Umbilical cord (tissue), 2 donors: ENCODE measurements around the gene CLIC1. TPM values are rescaled to one million over a fixed set of nuclear protein-coding genes. Genes with fewer than 3 reads are reported as not detected.

ENCODE experiments used
- DNase-seq: peaks from one replicate; pipeline ENCODE4 v3.0.0-alpha.2; 2015; ENCODE audit warnings: low spot score
- total RNA-seq: library from RNA; depleted of rRNA; stranded (reverse); fragments of >200 nt; gene quantifications from one replicate; pipeline ENCODE4 v1.2.3, GENCODE V29; 2014; ENCODE audit warnings: low replicate concordance; ENCODE audit not compliant: insufficient read depth

Gene CLIC1
- total RNA-seq: 203 TPM

GRCh38 chr6:31736021-31736767 lies at the start of gene CLIC1:
Gene CLIC1 (minus strand): TSS chr6:31736530. CDS start chr6:31736300, 230 bp downstream.
- peak; percentile 96 for DNase-seq

- no peak for DNase-seq
Observed at GRCh38 chr6:31785475-31785874, 49.1 kb upstream of the CLIC1 start.

GRCh38 chr6:31784098-31784925 lies 48.0 kb upstream of the CLIC1 start:
- DNase-seq: no peak

GRCh38 chr6:31782126-31782855 lies 46.0 kb upstream of the CLIC1 start:
- no peak for DNase-seq

- DNase-seq: no peak
Observed at GRCh38 chr6:31781244-31782125, 45.2 kb upstream of the CLIC1 start.

- DNase-seq: no peak
Observed at GRCh38 chr6:31780507-31781243, 44.3 kb upstream of the CLIC1 start.

GRCh38 chr6:31779908-31780307 lies 43.6 kb upstream of the CLIC1 start:
- DNase-seq: no peak

GRCh38 chr6:31778999-31779885 lies 42.9 kb upstream of the CLIC1 start:
- no peak for DNase-seq

GRCh38 chr6:31778193-31778592 lies 41.9 kb upstream of the CLIC1 start:
- DNase-seq: no peak

- DNase-seq: no peak
Observed at GRCh38 chr6:31777667-31778050, 41.3 kb upstream of the CLIC1 start.

GRCh38 chr6:31776989-31777666 lies 40.8 kb upstream of the CLIC1 start, which contains the start of gene VWA7:
Gene VWA7 (minus strand): TSS chr6:31777328. CDS start chr6:31776779, 549 bp downstream.
- DNase-seq: peak; percentile 60

- DNase-seq: no peak
Observed at GRCh38 chr6:31776485-31776988, 40.2 kb upstream of the CLIC1 start.

- DNase-seq: no peak
Observed at GRCh38 chr6:31775633-31776484, 39.5 kb upstream of the CLIC1 start.

GRCh38 chr6:31775184-31775583 lies 38.9 kb upstream of the CLIC1 start:
- no peak for DNase-seq

- no peak for DNase-seq
Observed at GRCh38 chr6:31771992-31772358, 35.6 kb upstream of the CLIC1 start.

GRCh38 chr6:31770860-31771259 lies 34.5 kb upstream of the CLIC1 start:
- DNase-seq: no peak

- DNase-seq: no peak
Observed at GRCh38 chr6:31769684-31770371, 33.5 kb upstream of the CLIC1 start.
